PC-9 (cell line): Measurements from ENCODE around the gene TGFBI. TPM values are rescaled to one million over a fixed set of nuclear protein-coding genes. Genes with fewer than 3 reads are reported as not detected.

Experiments used
- BruUV-seq: library from RNA; stranded (reverse); fragments of 400-500 nt; replicated peaks from 2 replicates; lab custom pipeline; 2021; lab: Mats Ljungman, UMichigan
- CTCF ChIA-PET: fragments of 300-600 bp; sonication (Branson Sonifier 250); formaldehyde crosslinking; loops from one replicate; lab custom pipeline; 2022; ENCODE audit warnings: antibody characterized with exemption; lab: Charles Lee
- POLR2A ChIA-PET: fragments of 300-600 bp; sonication (Branson Sonifier 250); formaldehyde crosslinking; loops from one replicate; lab custom pipeline; 2022; ENCODE audit warnings: antibody characterized with exemption; ENCODE audit not compliant: unreplicated experiment; lab: Charles Lee
- DNase-seq, 2 experiments: peaks; one replicate each; pipeline versions ENCODE4 v3.0.0 to v3.0.0-alpha.2; 2015 to 2022; ENCODE audit warnings: mixed read lengths in 1 of 2
- H2AFZ ChIP-seq: fragments of 200-600 bp; sonication (generic); 2 replicates; pipeline ENCODE4 v1.8.1; 2017; ENCODE audit warnings: antibody characterized with exemption
- H3F3A ChIP-seq: fragments of 200-600 bp; sonication (generic); 2 replicates; pipeline ENCODE4 v1.8.1; 2017; ENCODE audit warnings: antibody characterized with exemption, mild to moderate bottlenecking, low read depth; ENCODE audit not compliant: insufficient read depth
- H3K27ac ChIP-seq: fragments of 200-600 bp; sonication (generic); 2 replicates; pipeline ENCODE4 v1.6.1; 2016; ENCODE audit warnings: mixed run types
- H3K27me3 ChIP-seq: fragments of 200-600 bp; sonication (generic); 2 replicates; pipeline ENCODE4 v1.6.1; 2016; ENCODE audit warnings: low read depth, mixed run types; ENCODE audit not compliant: insufficient read depth
- H3K36me3 ChIP-seq: fragments of 200-600 bp; sonication (generic); 2 replicates; pipeline ENCODE4 v1.6.1; 2016; ENCODE audit warnings: low read depth, mixed run types
- H3K4me1 ChIP-seq: fragments of 200-600 bp; sonication (generic); replicated peaks from 2 replicates; pipeline ENCODE4 v1.6.1; 2016; ENCODE audit warnings: mixed run types; ENCODE audit not compliant: insufficient read depth
- H3K4me2 ChIP-seq: fragments of 200-600 bp; sonication (generic); 2 replicates; pipeline ENCODE4 v1.6.1; 2017; ENCODE audit warnings: mixed run types
- H3K4me3 ChIP-seq: fragments of 200-600 bp; sonication (generic); 2 replicates; pipeline ENCODE4 v1.6.1; 2016; ENCODE audit warnings: mixed run types
- H3K79me2 ChIP-seq: fragments of 200-600 bp; sonication (generic); 2 replicates; pipeline ENCODE4 v1.6.1; 2017; ENCODE audit warnings: low read depth, mixed run types
- H3K9me2 ChIP-seq: fragments of 200-600 bp; sonication (generic); 2 replicates; pipeline ENCODE4 v1.8.1; 2017; ENCODE audit warnings: mild to moderate bottlenecking; ENCODE audit not compliant: insufficient read depth
- H3K9me3 ChIP-seq: fragments of 200-600 bp; sonication (generic); 2 replicates; pipeline ENCODE4 v1.8.1; 2016; ENCODE audit warnings: low read depth; ENCODE audit not compliant: insufficient read depth
- H4K20me1 ChIP-seq: fragments of 200-600 bp; sonication (generic); 2 replicates; pipeline ENCODE4 v1.8.1; 2017; ENCODE audit not compliant: insufficient read depth
- CTCF ChIP-seq: fragments of 200-600 bp; sonication (generic); conservative IDR thresholded peaks from 2 replicates; pipeline ENCODE4 v1.6.1; 2017; ENCODE audit warnings: mixed run types, antibody characterized with exemption, mild to moderate bottlenecking, moderate library complexity
- EZH2 ChIP-seq: fragments of 200-600 bp; sonication (generic); IDR thresholded peaks from 2 replicates; pipeline ENCODE4 v1.8.0; 2017; ENCODE audit warnings: antibody characterized with exemption, low read depth
- intact Hi-C: fragments of 100-400 bp; cut with micrococcal nuclease; formaldehyde crosslinking; loops from one replicate; pipeline ENCODE4 v1.10.0; 2022; ENCODE audit not compliant: unreplicated experiment
- total RNA-seq: library from RNA; stranded (reverse); gene quantifications from 2 replicates; pipeline ENCODE4 v1.2.3, GENCODE V29; 2021

TGFBI gene
- total RNA-seq, 1 experiment from 2014 or later = 437 TPM

GRCh38 chr5:136042156-136042555, 13.4 kb downstream of the TGFBI start:
- Histone ChIP-seq H3K36me3 (no peaks in the 10 kb centered on the region), H4K20me1 (no peaks in the 10 kb centered on the region), H3K79me2 (no peaks in the 10 kb centered on the region), H3K9me2 (no peaks in the 10 kb centered on the region), H3F3A (peaks cover 2% of the 10 kb centered on the region; the same call in 1 of the 2 replicates), H3K27me3 (no peaks in the 10 kb centered on the region), H2AFZ (no peak overlapping the region), H3K4me2 (no peak overlapping the region), H3K4me3 (no peak overlapping the region), H3K9me3 (peaks cover 6% of the 10 kb centered on the region; the same call in 1 of the 2 replicates), H3K27ac (no peak overlapping the region), H3K4me1 (peaks cover 32% of the 10 kb centered on the region)
- POLR2A ChIA-PET = no interaction called here
- intact Hi-C loops = no loop called here
- TF ChIP-seq EZH2 (no peak), CTCF (no peak)
- CTCF ChIA-PET = no interaction called here
- no TSS peak for BruUV-seq
- no peak for DNase-seq

- H3K4me2 ChIP-seq = no peak overlapping the region
- no peak for DNase-seq
- TF ChIP-seq CTCF (no peak), EZH2 (no peak)
- peaks cover 32% of the 10 kb centered on the region for H3K4me1 ChIP-seq
- H3K27ac ChIP-seq = no peak overlapping the region
- H3K36me3 ChIP-seq = no peaks in the 10 kb centered on the region
- no peak overlapping the region for H2AFZ ChIP-seq
- no peaks in the 10 kb centered on the region for H4K20me1 ChIP-seq
- CTCF ChIA-PET = no interaction called here
- no peaks in the 10 kb centered on the region for H3K79me2 ChIP-seq
- H3K27me3 ChIP-seq = no peaks in the 10 kb centered on the region
- no peaks in the 10 kb centered on the region for H3K9me2 ChIP-seq
- H3F3A ChIP-seq = peaks cover 2% of the 10 kb centered on the region; the same call in 1 of the 2 replicates
- H3K4me3 ChIP-seq = no peak overlapping the region
- intact Hi-C loops = no loop called here
- peaks cover 6% of the 10 kb centered on the region; the same call in 1 of the 2 replicates for H3K9me3 ChIP-seq
- POLR2A ChIA-PET = no interaction called here
- no TSS peak for BruUV-seq
Observed at GRCh38 chr5:136042665-136043121, 13.9 kb downstream of the TGFBI start.

- no peaks in the 10 kb centered on the region for H4K20me1 ChIP-seq
- H3K4me1 ChIP-seq = peaks cover 32% of the 10 kb centered on the region
- intact Hi-C loops = no loop called here
- no peaks in the 10 kb centered on the region for H3K79me2 ChIP-seq
- no peaks in the 10 kb centered on the region for H3K27me3 ChIP-seq
- ChIA-PET CTCF (no interaction called here), POLR2A (no interaction called here)
- BruUV-seq = no TSS peak
- no peak overlapping the region for H3K4me2 ChIP-seq
- no peak for DNase-seq
- H3K36me3 ChIP-seq = peaks cover 3% of the 10 kb centered on the region; the same call in 1 of the 2 replicates
- peaks cover 3% of the 10 kb centered on the region; the same call in 1 of the 2 replicates for H3K9me3 ChIP-seq
- TF ChIP-seq EZH2 (no peak), CTCF (no peak)
- H3K9me2 ChIP-seq = no peaks in the 10 kb centered on the region
- H3K4me3 ChIP-seq = no peak overlapping the region
- H3K27ac ChIP-seq = no peak overlapping the region
- no peak overlapping the region for H2AFZ ChIP-seq
- H3F3A ChIP-seq = peaks cover 2% of the 10 kb centered on the region; the same call in 1 of the 2 replicates
Observed at GRCh38 chr5:136043551-136043950, 14.8 kb downstream of the TGFBI start.
